Thymus (tissue), 11 donors: Measurements from ENCODE around the gene GPR35. TPM values are rescaled to one million over a fixed set of nuclear protein-coding genes. Genes with fewer than 3 reads are reported as not detected.

Experiments used
- DNase-seq, 9 donors: peaks; one replicate each; pipeline ENCODE4 v3.0.0-alpha.2; 2013; ENCODE audit warnings: low spot score in 9 of 9, low read depth in 6 of 9, missing footprints in 1 of 9
- H3K27ac ChIP-seq, 2 donors: one replicate each; pipeline ENCODE4 v1.5.1; 2013; ENCODE audit warnings: control low read depth in 1 of 2, low read depth in 1 of 2, low read length in 1 of 2, mild to moderate bottlenecking in 1 of 2, moderate library complexity in 1 of 2
- H3K27me3 ChIP-seq, 2 donors: one replicate each; pipeline ENCODE4 v1.5.1; 2013; ENCODE audit warnings: low read length in 1 of 2; ENCODE audit not compliant: control insufficient read depth in 2 of 2, insufficient read depth in 1 of 2
- H3K36me3 ChIP-seq, 2 donors: one replicate each; pipeline ENCODE4 v1.5.1; 2013; ENCODE audit warnings: low read length in 1 of 2, mild to moderate bottlenecking in 1 of 2, moderate library complexity in 1 of 2; ENCODE audit not compliant: control insufficient read depth in 2 of 2, insufficient read depth in 2 of 2
- H3K4me1 ChIP-seq, 2 donors: one replicate each; pipeline ENCODE4 v1.5.1; 2013; ENCODE audit warnings: low read length in 2 of 2; ENCODE audit not compliant: control insufficient read depth in 2 of 2, insufficient read depth in 2 of 2
- H3K4me3 ChIP-seq, 2 donors: one replicate each; pipeline ENCODE4 v1.5.1; 2013; ENCODE audit warnings: low read length in 2 of 2, control low read depth in 1 of 2, mild to moderate bottlenecking in 1 of 2
- H3K9me3 ChIP-seq, 2 donors: one replicate each; pipeline ENCODE4 v1.5.1; 2013; ENCODE audit warnings: low read length in 1 of 2, mild to moderate bottlenecking in 1 of 2; ENCODE audit not compliant: control insufficient read depth in 2 of 2, insufficient read depth in 1 of 2
- WGBS: extraction: QIAGEN DNeasy Blood & Tissue Kit; methylation state at CpG from one replicate; pipeline ENCODE4 v1.1.7; 2013; 5-methylcytosine and 5-hydroxymethylcytosine counted together
- polyA plus RNA-seq: library from polyadenylated mRNA; stranded (reverse); fragments of 200-250 nt; gene quantifications from one replicate; pipeline ENCODE4 v1.2.3, GENCODE V29; 2013
- total RNA-seq: library from RNA; stranded (reverse); fragments of 120-200 nt; gene quantifications from one replicate; pipeline ENCODE4 v1.2.4, GENCODE V29; 2013
- donor health status: healthy.

GPR35 gene
- total and polyA plus RNA-seq, 2 donors, result 5.9 to 21.8 TPM

DNA sequence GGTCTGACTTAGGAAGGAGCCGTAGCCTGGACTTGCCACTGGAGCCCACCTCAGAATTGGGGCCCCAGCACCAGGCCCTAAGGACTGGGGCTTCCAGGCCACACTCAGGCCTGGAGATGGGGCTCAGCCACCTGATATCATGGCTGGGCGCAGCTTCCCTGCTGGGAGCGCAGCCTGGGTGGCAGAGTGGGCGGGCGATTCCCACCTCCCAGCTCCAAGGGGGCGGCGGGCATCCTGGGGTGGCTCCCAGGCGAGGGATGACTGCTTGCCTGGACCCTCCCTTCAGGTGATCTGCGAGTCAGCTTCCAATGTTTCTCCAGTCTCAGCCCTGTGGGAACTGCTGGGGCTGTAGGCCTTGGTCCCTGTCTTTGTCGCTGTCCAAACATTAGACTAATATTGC lies 20.1 kb downstream of the GPR35 start:
- no peak for DNase-seq
- peaks cover 0 to 2% of the 10 kb centered on the region in 2 donors for H3K4me1 ChIP-seq
- no peak overlapping the region for H3K27ac ChIP-seq
- peaks cover 0 to 34% of the 10 kb centered on the region in 2 donors for H3K27me3 ChIP-seq
- H3K9me3 ChIP-seq, result peaks cover 4 to 17% of the 10 kb centered on the region in 2 donors
- no peak overlapping the region for H3K4me3 ChIP-seq
- 91% methylated on average over 10 of the region's 10 CpGs for WGBS
- H3K36me3 ChIP-seq, result no peaks in the 10 kb centered on the region

- no peak for DNase-seq
- WGBS, result 93% methylated on average over 10 of the region's 10 CpGs
- Histone ChIP-seq H3K9me3 (peaks cover 4 to 17% of the 10 kb centered on the region in 2 donors), H3K4me1 (peaks cover 0 to 2% of the 10 kb centered on the region in 2 donors), H3K4me3 (no peak overlapping the region), H3K36me3 (no peaks in the 10 kb centered on the region), H3K27ac (no peak overlapping the region), H3K27me3 (peaks cover 0 to 38% of the 10 kb centered on the region in 2 donors)
These were observed 20.5 kb downstream of the GPR35 start for GRCh38 chr2:240645801-240646175.

GRCh38 chr2:240646176-240646899 lies 21.1 kb downstream of the GPR35 start:
- Histone ChIP-seq H3K36me3 (no peaks in the 10 kb centered on the region), H3K27me3 (peaks cover 0 to 38% of the 10 kb centered on the region in 2 donors), H3K4me1 (peaks cover 0 to 2% of the 10 kb centered on the region in 2 donors), H3K27ac (no peak overlapping the region), H3K9me3 (peaks cover 4 to 19% of the 10 kb centered on the region in 2 donors), H3K4me3 (no peak overlapping the region)
- 87% methylated on average over 36 of the region's 36 CpGs for WGBS
- DNase-seq, result no peak

DNA sequence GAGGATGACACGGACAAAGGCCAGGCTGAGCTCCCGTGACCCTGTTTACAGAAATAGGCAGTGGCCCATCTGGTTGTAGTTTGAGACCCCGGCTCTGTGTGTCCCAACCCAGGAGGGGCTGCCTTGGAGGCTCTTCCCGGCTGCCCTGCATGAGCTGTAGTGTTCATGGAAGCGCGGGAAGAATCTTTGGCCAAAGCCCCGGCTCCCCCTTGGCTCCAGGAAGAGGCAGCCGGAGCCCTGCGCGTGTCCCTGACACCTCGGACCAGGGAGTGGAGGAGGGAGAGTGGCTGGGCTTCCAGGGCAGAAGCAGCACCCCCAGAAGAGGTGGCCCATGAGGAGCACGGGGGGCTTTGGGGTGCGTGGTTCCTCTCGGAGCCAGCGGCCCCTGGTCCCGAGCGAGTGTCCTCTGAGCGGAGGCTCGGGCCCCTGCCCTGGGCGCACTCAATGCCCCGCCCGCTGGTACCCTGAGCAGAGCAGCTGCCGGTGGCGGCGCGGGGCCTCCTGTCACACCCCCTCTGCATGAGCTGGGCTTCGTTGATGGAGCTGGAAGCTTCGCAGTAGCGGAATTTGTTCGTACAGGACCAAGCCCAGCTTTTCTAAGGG lies 21.7 kb downstream of the GPR35 start:
- Histone ChIP-seq H3K9me3 (peaks cover 3 to 16% of the 10 kb centered on the region in 2 donors), H3K27me3 (peaks cover 0 to 38% of the 10 kb centered on the region in 2 donors), H3K4me1 (peaks cover 0 to 2% of the 10 kb centered on the region in 2 donors), H3K36me3 (no peaks in the 10 kb centered on the region), H3K4me3 (no peak overlapping the region), H3K27ac (no peak overlapping the region)
- whole genome bisulfite sequencing, result 89% methylated on average over 30 of the region's 30 CpGs
- DNase-seq, result no peak

GRCh38 chr2:240647503-240648154 lies 22.3 kb downstream of the GPR35 start:
- no peak for DNase-seq
- no peak overlapping the region for H3K4me3 ChIP-seq
- peaks cover 0 to 2% of the 10 kb centered on the region in 2 donors for H3K4me1 ChIP-seq
- no peak overlapping the region for H3K27ac ChIP-seq
- H3K36me3 ChIP-seq, result no peaks in the 10 kb centered on the region
- peaks cover 0 to 38% of the 10 kb centered on the region in 2 donors for H3K27me3 ChIP-seq
- H3K9me3 ChIP-seq, result peaks cover 2 to 9% of the 10 kb centered on the region in 2 donors
- WGBS, result 84% methylated on average over 22 of the region's 22 CpGs

GRCh38 chr2:240648155-240648649 lies 22.9 kb downstream of the GPR35 start:
- Histone ChIP-seq H3K36me3 (no peaks in the 10 kb centered on the region), H3K9me3 (peaks cover 2 to 4% of the 10 kb centered on the region in 2 donors), H3K27me3 (peaks cover 0 to 38% of the 10 kb centered on the region in 2 donors), H3K4me1 (peaks cover 0 to 2% of the 10 kb centered on the region in 2 donors), H3K27ac (no peak overlapping the region), H3K4me3 (no peak overlapping the region)
- no peak for DNase-seq
- 88% methylated on average over 6 of the region's 6 CpGs for WGBS

GRCh38 chr2:240648650-240649275 lies 23.5 kb downstream of the GPR35 start:
- no peak overlapping the region for H3K4me3 ChIP-seq
- H3K27ac ChIP-seq, result no peak overlapping the region
- H3K36me3 ChIP-seq, result no peaks in the 10 kb centered on the region
- no peak for DNase-seq
- H3K4me1 ChIP-seq, result peaks cover 0 to 2% of the 10 kb centered on the region in 2 donors
- H3K9me3 ChIP-seq, result peaks cover 0 to 2% of the 10 kb centered on the region in 2 donors
- WGBS, result 47% methylated on average over 19 of the region's 19 CpGs
- peaks cover 0 to 38% of the 10 kb centered on the region in 2 donors for H3K27me3 ChIP-seq

DNA sequence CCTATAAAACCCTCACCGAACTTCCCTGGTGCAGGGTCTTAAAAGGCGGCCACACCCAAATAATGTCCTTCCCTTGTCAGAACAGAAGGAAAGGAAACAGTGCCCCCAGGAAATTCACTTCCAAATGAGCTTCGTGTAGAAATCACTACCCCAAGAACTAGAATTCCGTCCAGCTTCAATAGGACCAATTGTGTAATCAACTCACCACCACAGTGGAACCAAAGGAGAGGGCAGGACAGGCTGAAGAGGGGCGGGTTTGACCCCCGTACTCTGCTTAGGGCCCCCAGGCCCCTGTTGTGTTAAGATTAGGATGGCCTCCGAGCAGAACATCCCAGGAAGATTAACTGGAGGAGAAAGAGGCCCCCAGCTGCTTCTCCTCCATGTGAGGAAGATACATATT lies 24.1 kb downstream of the GPR35 start:
- Histone ChIP-seq H3K27me3 (peaks cover 0 to 36% of the 10 kb centered on the region in 2 donors), H3K27ac (no peak overlapping the region), H3K36me3 (no peaks in the 10 kb centered on the region), H3K4me3 (no peak overlapping the region), H3K9me3 (peaks cover 0 to 2% of the 10 kb centered on the region in 2 donors), H3K4me1 (peaks cover 0 to 2% of the 10 kb centered on the region in 2 donors)
- 81% methylated on average over 7 of the region's 7 CpGs for WGBS
- no peak for DNase-seq
